CD14-positive monocyte (primary cell): ENCODE measurements around the gene FXR1. TPM values are rescaled to one million over a fixed set of nuclear protein-coding genes. Genes with fewer than 3 reads are reported as not detected.

Experiments
- DNase-seq, 3 donors: peaks; one replicate each; pipeline ENCODE4 v3.0.0-alpha.2; 2011 to 2022
- H2AFZ ChIP-seq: 2 replicates; pipeline ENCODE4 v1.6.0; 2012; ENCODE audit warnings: mild to moderate bottlenecking, low read depth, low read length, inconsistent platforms; ENCODE audit not compliant: insufficient read depth, poor library complexity, severe bottlenecking
- H3K27ac ChIP-seq, 2 donors: 1 replicate in 1 of 2; 2 replicates in 1 of 2; pipeline ENCODE4 v1.5.1; 2012 to 2013; ENCODE audit warnings: low read length in 2 of 2, control low read depth in 1 of 2, inconsistent platforms in 1 of 2, low read depth in 1 of 2, mild to moderate bottlenecking in 1 of 2
- H3K27me3 ChIP-seq, 2 donors: one replicate each; pipeline versions ENCODE4 v1.6.0 to v1.6.1; 2011 to 2013; ENCODE audit warnings: low read length in 2 of 2; ENCODE audit not compliant: control insufficient read depth in 2 of 2, insufficient read depth in 2 of 2
- H3K36me3 ChIP-seq, 2 donors: replicated peaks in 1 of 2; 1 replicate in 1 of 2; 2 replicates in 1 of 2; pipeline versions ENCODE4 v1.5.1 to v1.6.1; 2012 to 2013; ENCODE audit warnings: low read length in 2 of 2, control low read depth in 1 of 2, inconsistent platforms in 1 of 2, mild to moderate bottlenecking in 1 of 2; ENCODE audit not compliant: insufficient read depth in 2 of 2, control insufficient read depth in 1 of 2
- H3K4me1 ChIP-seq, 2 donors: 1 replicate in 1 of 2; 2 replicates in 1 of 2; pipeline versions ENCODE4 v1.5.1 to v1.6.1; 2012 to 2013; ENCODE audit warnings: low read length in 2 of 2, control low read depth in 1 of 2, inconsistent platforms in 1 of 2, mild to moderate bottlenecking in 1 of 2, moderate library complexity in 1 of 2; ENCODE audit not compliant: insufficient read depth in 2 of 2, control insufficient read depth in 1 of 2
- H3K4me2 ChIP-seq: replicated peaks from 2 replicates; pipeline ENCODE3; 2012; ENCODE audit warnings: low read length, moderate library complexity, mild to moderate bottlenecking; ENCODE audit not compliant: poor library complexity, severe bottlenecking; ENCODE audit errors: extremely low read depth
- H3K4me3 ChIP-seq, 3 experiments: fragments of 200-600 bp in 1 of 3; sonication (generic) in 1 of 3; replicated peaks in 1 of 3; 1 replicate in 2 of 3; 2 replicates in 1 of 3; pipeline ENCODE4 v1.5.1; 2011 to 2013; ENCODE audit warnings: low read length in 3 of 3, mild to moderate bottlenecking in 3 of 3, control low read depth in 2 of 3, low read depth in 2 of 3, inconsistent platforms in 1 of 3, moderate library complexity in 1 of 3
- H3K79me2 ChIP-seq: 2 replicates; pipeline ENCODE4 v1.6.0; 2012; ENCODE audit warnings: mild to moderate bottlenecking, control low read depth, inconsistent platforms, low read length, moderate library complexity; ENCODE audit not compliant: insufficient read depth
- H3K9ac ChIP-seq: 2 replicates; pipeline ENCODE4 v1.6.0; 2017; ENCODE audit warnings: low read length, mild to moderate bottlenecking; ENCODE audit not compliant: insufficient read depth, poor library complexity, severe bottlenecking
- H3K9me3 ChIP-seq, 2 donors: replicated peaks in 1 of 2; 1 replicate in 1 of 2; 2 replicates in 1 of 2; pipeline versions ENCODE4 v1.5.1 to v1.6.1; 2012 to 2013; ENCODE audit warnings: low read length in 2 of 2, control low read depth in 1 of 2; ENCODE audit not compliant: control insufficient read depth in 1 of 2, insufficient read depth in 1 of 2
- H4K20me1 ChIP-seq: 2 replicates; pipeline ENCODE4 v1.6.0; 2012; ENCODE audit warnings: mild to moderate bottlenecking, low read length, control low read depth, moderate library complexity; ENCODE audit not compliant: insufficient read depth
- H3K27ac Mint-ChIP-seq, 7 donors: one replicate each; pipeline ENCODE4 v1.8.0; 2020; ENCODE audit warnings: mild to moderate bottlenecking in 7 of 7, mixed read lengths in 7 of 7, moderate library complexity in 6 of 7, inconsistent platforms in 2 of 7
- H3K27me3 Mint-ChIP-seq, 3 donors: one replicate each; pipeline ENCODE4 v1.8.0; 2021 to 2022; ENCODE audit warnings: low read depth in 3 of 3, mild to moderate bottlenecking in 3 of 3, mixed read lengths in 3 of 3, moderate library complexity in 3 of 3, inconsistent platforms in 1 of 3
- H3K36me3 Mint-ChIP-seq, 2 donors: one replicate each; pipeline ENCODE4 v1.8.0; 2020; ENCODE audit warnings: mixed read lengths in 2 of 2, inconsistent platforms in 1 of 2, mild to moderate bottlenecking in 1 of 2
- H3K4me1 Mint-ChIP-seq: one replicate; pipeline ENCODE4 v1.8.0; 2020; ENCODE audit warnings: mild to moderate bottlenecking, mixed read lengths
- H3K4me3 Mint-ChIP-seq, 2 donors: one replicate each; pipeline ENCODE4 v1.8.0; 2020; ENCODE audit warnings: mild to moderate bottlenecking in 2 of 2, mixed read lengths in 2 of 2, moderate library complexity in 1 of 2
- H3K9me3 Mint-ChIP-seq, 7 donors: one replicate each; pipeline ENCODE4 v1.8.0; 2020 to 2022; ENCODE audit warnings: mixed read lengths in 7 of 7, mild to moderate bottlenecking in 6 of 7, moderate library complexity in 6 of 7, inconsistent platforms in 2 of 7
- CTCF ChIP-seq: fragments of 200-600 bp; IDR thresholded peaks from one replicate; pipeline ENCODE4 v1.8.0; 2022; ENCODE audit warnings: antibody characterized with exemption, mild to moderate bottlenecking
- WGBS: methylation state at CpG from one replicate; pipeline ENCODE4 v1.1.5; 2013; ENCODE audit warnings: missing lambda C conversion rate; ENCODE audit not compliant: insufficient coverage; 5-methylcytosine and 5-hydroxymethylcytosine counted together
- intact Hi-C, 2 donors: fragments of 100-400 bp; cut with micrococcal nuclease; formaldehyde crosslinking; loops; one replicate each; pipeline versions ENCODE4 v1.15.0 to v1.15.1; 2023
- polyA plus RNA-seq, 3 donors: library from polyadenylated mRNA; depleted of rRNA in 1 of 3; unstranded in 2 of 3; stranded (reverse) in 1 of 3; fragments of 300-500 nt in 2 of 3; fragments of >200 nt in 1 of 3; fragmentation: Illumina TruSeq in 2 of 3; gene quantifications; 1 replicate in 2 of 3; 2 replicates in 1 of 3; pipeline ENCODE4 v1.2.3, GENCODE V29; 2012 to 2021

FXR1 gene
- polyA plus RNA-seq, 3 donors, result 22.4 to 58.6 (median 32.3) TPM

DNA sequence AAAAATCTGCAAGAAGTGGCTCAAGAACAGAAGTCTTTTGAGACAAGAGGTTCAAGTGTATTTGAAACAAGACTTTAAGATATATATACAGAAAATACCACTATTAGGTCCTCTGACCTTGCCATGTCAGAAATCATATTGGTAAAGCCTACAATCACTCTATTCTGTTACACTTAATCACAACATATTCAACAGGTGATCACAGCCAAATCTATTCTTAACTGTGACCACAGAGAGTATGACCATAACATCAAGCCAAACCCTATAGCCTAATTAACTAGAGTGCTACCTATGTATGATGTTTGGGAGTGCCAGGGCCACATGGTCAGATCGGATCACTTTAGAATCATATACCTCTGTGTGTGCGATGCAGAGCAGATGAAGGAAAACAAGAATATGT is 74.9 kb downstream of the FXR1 start:
- no peak for DNase-seq
- no peak overlapping the region for H3K4me3 ChIP-seq
- TF ChIP-seq CTCF, result no peak
- no peak overlapping the region for H3K4me2 ChIP-seq
- intact Hi-C loops, result loop anchor here in 1 of 2 donors (5.0 kb wide), 1 partner anchor 75 kb away; the partner anchor contains the start of gene FXR1
- H3K27ac ChIP-seq, result no peak overlapping the region
- Mint-ChIP-seq H3K36me3 (peaks cover 10 to 19% of the 10 kb centered on the region in 2 donors), H3K9me3 (no peaks in the 10 kb centered on the region), H3K4me3 (no peak overlapping the region), H3K4me1 (peaks cover 16% of the 10 kb centered on the region), H3K27ac (no peak overlapping the region), H3K27me3 (peaks cover 0 to 4% (median 0%) of the 10 kb centered on the region in 3 donors)
- peaks cover 14% of the 10 kb centered on the region for H3K79me2 ChIP-seq
- H3K9me3 ChIP-seq, result no peaks in the 10 kb centered on the region
- peaks cover 10 to 46% of the 10 kb centered on the region in 2 donors for H3K36me3 ChIP-seq
- no CpG with 5 or more reads among the region's 2 CpGs for WGBS
- no peaks in the 10 kb centered on the region for H4K20me1 ChIP-seq
- H3K4me1 ChIP-seq, result peaks cover 13 to 19% of the 10 kb centered on the region in 2 donors
- no peaks in the 10 kb centered on the region for H3K27me3 ChIP-seq
- no peak overlapping the region for H3K9ac ChIP-seq
- H2AFZ ChIP-seq, result no peak overlapping the region

- H3K27ac Mint-ChIP-seq, result peak within 1 kb of the TSS; percentile 83 to 95 (median 87)
- intact Hi-C loops, result loop anchor here (5.0 kb wide), 2 partner anchors 72 to 77 kb away; partner anchors contain the start of gene FXR1 (in 1 of the 2)
Observed at GRCh38 chr3:180989291-180990163, 77.1 kb downstream of the FXR1 start, which contains the start of gene DNAJC19. Gene DNAJC19, minus strand, starts transcription at chr3:180989736. Its CDS starts 134 bp downstream, at chr3:180989602.

More at GRCh38 chr3:180989291-180990163, 77.1 kb downstream of the FXR1 start, which contains the start of gene DNAJC19:
- Histone ChIP-seq H3K9ac (peak within 1 kb of the TSS; percentile 79), H3K27ac (peak within 1 kb of the TSS; percentile 49 to 82), H3K27me3 (no peaks in the 10 kb centered on the region), H3K4me2 (peak within 1 kb of the TSS; percentile 86), H3K4me3 (peak within 1 kb of the TSS; percentile 76 to 96 (median 90)), H3K79me2 (peaks cover 14% of the 10 kb centered on the region), H3K9me3 (no peaks in the 10 kb centered on the region), H3K4me1 (peaks cover 13 to 19% of the 10 kb centered on the region in 2 donors), H4K20me1 (no peaks in the 10 kb centered on the region), H3K36me3 (peaks cover 7 to 30% of the 10 kb centered on the region in 2 donors), H2AFZ (peak within 1 kb of the TSS; percentile 94)
- Mint-ChIP-seq H3K4me3 (peak within 1 kb of the TSS; percentile 87 to 99), H3K9me3 (no peaks in the 10 kb centered on the region), H3K4me1 (peaks cover 16% of the 10 kb centered on the region), H3K36me3 (peaks cover 10 to 19% of the 10 kb centered on the region in 2 donors), H3K27me3 (peaks cover 0 to 6% (median 0%) of the 10 kb centered on the region in 3 donors)
- WGBS, result 0% methylated on average over 29 of the region's 43 CpGs
- DNase-seq, result peak; percentile 86 to 87 (median 87)
- no peak for TF ChIP-seq CTCF
